ENCODE data around the gene MYO16. TPM values are rescaled to one million over a fixed set of nuclear protein-coding genes. Genes with fewer than 3 reads are reported as not detected.

MYO16 gene
- total and polyA plus RNA-seq, 2 of the 4 experiments (the other 2 are of a cell fraction), result under 0.01 to 0.03 TPM

- dilution Hi-C loops (cut with HindIII; ENCODE audit: low sequenced_read_pairs, unreplicated experiment) (no loop called here), intact Hi-C loops (cut with micrococcal nuclease) (no loop called here), in situ Hi-C loops (cut with MboI; ENCODE audit: low sequenced_read_pairs) (no loop called here)
- TF ChIP-seq RFX5 (IDR thresholded peaks at IDR 0.05; ENCODE audit: low read depth, low read length) (no peak), ELK1 (IDR thresholded peaks at IDR 0.05; ENCODE audit: borderline replicate concordance, low read depth, low read length) (no peak), FOS (IDR thresholded peaks at IDR 0.05; ENCODE audit: low read depth, low read length) (no peak), CEBPB (IDR thresholded peaks at IDR 0.05; ENCODE audit: low read depth, low read length) (no peak), CTCF (conservative IDR thresholded peaks at IDR 0.05; ENCODE audit: low read depth, low read length) (no peak), RAD21 (IDR thresholded peaks at IDR 0.05; ENCODE audit: low read length) (no peak), CHD1 (IDR thresholded peaks at IDR 0.05; ENCODE audit: low read depth, low read length) (no peak), POLR2A (IDR thresholded peaks at IDR 0.05; ENCODE audit: low read depth, low read length) (no peak), SMC3 (IDR thresholded peaks at IDR 0.05; ENCODE audit: low read depth, low read length) (no peak), MAZ (IDR thresholded peaks at IDR 0.05; ENCODE audit: borderline replicate concordance, low read depth, low read length) (no peak), MXI1 (IDR thresholded peaks at IDR 0.05; ENCODE audit: borderline replicate concordance, low read depth, low read length) (no peak), BHLHE40 (IDR thresholded peaks at IDR 0.05; ENCODE audit: low read depth, low read length) (no peak), NFE2L2 (IDR thresholded peaks at IDR 0.05; ENCODE audit: low read depth, low read length) (no peak), RCOR1 (IDR thresholded peaks at IDR 0.05; ENCODE audit: insufficient replicate concordance, low read length) (no peak), MAFK (IDR thresholded peaks at IDR 0.05; ENCODE audit: low read depth, low read length) (no peak)
- TF ChIP-seq, protein P1, sequence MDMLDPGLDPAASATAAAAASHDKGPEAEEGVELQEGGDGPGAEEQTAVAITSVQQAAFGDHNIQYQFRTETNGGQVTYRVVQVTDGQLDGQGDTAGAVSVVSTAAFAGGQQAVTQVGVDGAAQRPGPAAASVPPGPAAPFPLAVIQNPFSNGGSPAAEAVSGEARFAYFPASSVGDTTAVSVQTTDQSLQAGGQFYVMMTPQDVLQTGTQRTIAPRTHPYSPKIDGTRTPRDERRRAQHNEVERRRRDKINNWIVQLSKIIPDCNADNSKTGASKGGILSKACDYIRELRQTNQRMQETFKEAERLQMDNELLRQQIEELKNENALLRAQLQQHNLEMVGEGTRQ (IDR thresholded peaks at IDR 0.05; ENCODE audit: low read depth, low read length), result no peak
- Histone ChIP-seq H4K5ac (ENCODE audit: low read depth, low read length) (no peak overlapping the region), H2AK9ac (replicated peaks; ENCODE audit: low read depth, low read length, poor library complexity) (no peak overlapping the region), H4K91ac (ENCODE audit: insufficient read depth, low read depth, low read length) (peak overlapping the region; percentile 57), H3K9me1 (ENCODE audit: insufficient read depth, low read length) (no peaks in the 10 kb centered on the region), H3K36me3 (ENCODE audit: control insufficient read depth, insufficient read depth, low read length) (no peaks in the 10 kb centered on the region), H2BK20ac (ENCODE audit: low read depth, low read length) (peak overlapping the region; percentile 78), H3K4me2 (ENCODE audit: low read depth, low read length) (peak overlapping the region; percentile 66), H3K79me1 (ENCODE audit: low read depth in 1 of 2, low read length in 2 of 2) (no peaks in the 10 kb centered on the region), H2BK15ac (ENCODE audit: low read depth, low read length) (peak overlapping the region; percentile 48; the same call in 1 of the 3 replicates), H4K8ac (ENCODE audit: low read depth in 2 of 2, low read length in 2 of 2) (peak overlapping the region in 1 of 2 experiments; percentile 33; a peak in 1 of 4 replicates), H2AK5ac (ENCODE audit: low read depth, low read length) (peak overlapping the region; percentile 82; the same call in 1 of the 2 replicates), H2BK5ac (ENCODE audit: low read depth, low read length, poor library complexity, severe bottlenecking) (no peak overlapping the region), H3K18ac (ENCODE audit: low read depth, low read length) (no peak overlapping the region), H2BK120ac (ENCODE audit: low read depth, low read length) (peak overlapping the region; percentile 76), H3K4me1 (ENCODE audit: control insufficient read depth, insufficient read depth, low read length) (peaks cover 3% of the 10 kb centered on the region), H3K4me3 (ENCODE audit: insufficient read depth, low read depth, low read length) (no peak overlapping the region), H3K56ac (ENCODE audit: extremely low read depth, insufficient read depth, low read length) (no peak overlapping the region), H3K9ac (ENCODE audit: low read depth, low read length) (peak overlapping the region; percentile 37; the same call in 1 of the 2 replicates), H3K23ac (ENCODE audit: low read depth, low read length) (no peak overlapping the region), H4K20me1 (ENCODE audit: insufficient read depth, low read length) (no peaks in the 10 kb centered on the region), H3K9me3 (ENCODE audit: control insufficient read depth, insufficient read depth, low read length) (no peaks in the 10 kb centered on the region), H3K27me3 (ENCODE audit: control insufficient read depth, insufficient read depth, low read length) (no peaks in the 10 kb centered on the region), H3K27ac (ENCODE audit: insufficient read depth, low read length) (peak overlapping the region; percentile 61), H2AFZ (replicated peaks; ENCODE audit: low read length, poor library complexity) (peak overlapping the region; percentile 83), H3K4ac (ENCODE audit: low read depth, low read length) (peak overlapping the region; percentile 79; the same call in 1 of the 2 replicates), H3K14ac (replicated peaks; ENCODE audit: low read depth, low read length) (no peak overlapping the region)
- DNase-seq, result no peak
- CTCF ChIA-PET, result interaction anchor here (0.8 kb wide), 1 partner anchor 42 kb away, joined by 3 read pairs; no protein-coding TSS in a partner anchor
- POLR2A ChIA-PET (ENCODE audit: unreplicated experiment), result no interaction called here
- no TSS peak for BruUV-seq (replicated peaks)
- ATAC-seq (ENCODE audit: low read depth), result no peak
Observed at GRCh38 chr13:108958013-108958376, 328.6 kb downstream of the MYO16 start.
